GM10248 (cell line): Measurements from ENCODE around the gene RNF123.
"Not testable (repeated sequence)": the region's sequence is repeated elsewhere in the genome, so short reads cannot be mapped to it uniquely, and the experiment has no call there.

Experiments used
- CTCF ChIA-PET: fragments of 300-600 bp; sonication (Branson Sonifier 250); formaldehyde crosslinking; extraction: SDS; loops from one replicate; lab custom pipeline; 2021; ENCODE audit warnings: antibody characterized with exemption; lab: Yijun Ruan, JAX
- POLR2A ChIA-PET: fragments of 350-650 bp; sonication (Branson Sonifier 250); formaldehyde crosslinking; extraction: SDS; loops from one replicate; lab custom pipeline; 2020; ENCODE audit warnings: antibody characterized with exemption; lab: Yijun Ruan, JAX
- DNase-seq: peaks from one replicate; pipeline ENCODE4 v3.0.0; 2012; ENCODE audit errors: extremely low spot score
- TF ChIP-seq, protein P1 (sequence below): IDR thresholded peaks from 2 replicates; pipeline ENCODE4 v1.5.1; 2012; ENCODE audit warnings: mild to moderate bottlenecking, low read depth; ENCODE audit errors: extremely low read depth, missing control alignments, control extremely low read depth

Gene RNF123

GRCh38 chr3:49683162-49683561 is 6.2 kb upstream of the RNF123 start:
- ChIA-PET POLR2A (interaction anchor here (0.5 kb wide), 1 partner anchor 134 kb away, joined by 7 read pairs; no protein-coding TSS in a partner anchor), CTCF (interaction anchor here (1.1 to 3.2 kb wide), 2 partner anchors 11 to 144 kb away, joined by 3 to 14 read pairs; no protein-coding TSS in a partner anchor)
- TF ChIP-seq, protein P1, sequence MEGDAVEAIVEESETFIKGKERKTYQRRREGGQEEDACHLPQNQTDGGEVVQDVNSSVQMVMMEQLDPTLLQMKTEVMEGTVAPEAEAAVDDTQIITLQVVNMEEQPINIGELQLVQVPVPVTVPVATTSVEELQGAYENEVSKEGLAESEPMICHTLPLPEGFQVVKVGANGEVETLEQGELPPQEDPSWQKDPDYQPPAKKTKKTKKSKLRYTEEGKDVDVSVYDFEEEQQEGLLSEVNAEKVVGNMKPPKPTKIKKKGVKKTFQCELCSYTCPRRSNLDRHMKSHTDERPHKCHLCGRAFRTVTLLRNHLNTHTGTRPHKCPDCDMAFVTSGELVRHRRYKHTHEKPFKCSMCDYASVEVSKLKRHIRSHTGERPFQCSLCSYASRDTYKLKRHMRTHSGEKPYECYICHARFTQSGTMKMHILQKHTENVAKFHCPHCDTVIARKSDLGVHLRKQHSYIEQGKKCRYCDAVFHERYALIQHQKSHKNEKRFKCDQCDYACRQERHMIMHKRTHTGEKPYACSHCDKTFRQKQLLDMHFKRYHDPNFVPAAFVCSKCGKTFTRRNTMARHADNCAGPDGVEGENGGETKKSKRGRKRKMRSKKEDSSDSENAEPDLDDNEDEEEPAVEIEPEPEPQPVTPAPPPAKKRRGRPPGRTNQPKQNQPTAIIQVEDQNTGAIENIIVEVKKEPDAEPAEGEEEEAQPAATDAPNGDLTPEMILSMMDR, result no peak
- no peak for DNase-seq

GRCh38 chr3:49684453-49684852 is 4.9 kb upstream of the RNF123 start:
- DNase-seq, CTCF ChIA-PET, POLR2A ChIA-PET: not testable (repeated sequence)

DNA sequence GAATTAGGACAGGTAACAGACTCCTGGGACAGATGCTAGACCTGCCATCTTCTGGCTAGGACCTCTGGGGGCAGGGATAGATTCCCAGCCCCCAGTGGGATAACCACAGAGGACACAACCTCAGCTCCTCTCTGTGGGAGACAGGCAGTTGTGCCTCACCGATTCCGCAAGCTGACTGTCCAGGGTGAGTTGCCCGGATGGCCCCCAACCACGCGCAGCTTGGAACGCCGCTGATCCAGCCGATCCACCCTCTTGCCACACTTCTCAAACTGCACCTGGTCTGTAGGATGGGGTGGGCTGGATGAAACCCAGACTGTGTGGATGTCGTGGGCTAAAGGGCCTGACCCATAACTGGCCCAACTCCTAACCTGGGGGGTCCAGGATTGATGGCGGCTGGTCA is 4.3 kb upstream of the RNF123 start:
- CTCF ChIA-PET, DNase-seq, POLR2A ChIA-PET: not testable (repeated sequence)

DNA sequence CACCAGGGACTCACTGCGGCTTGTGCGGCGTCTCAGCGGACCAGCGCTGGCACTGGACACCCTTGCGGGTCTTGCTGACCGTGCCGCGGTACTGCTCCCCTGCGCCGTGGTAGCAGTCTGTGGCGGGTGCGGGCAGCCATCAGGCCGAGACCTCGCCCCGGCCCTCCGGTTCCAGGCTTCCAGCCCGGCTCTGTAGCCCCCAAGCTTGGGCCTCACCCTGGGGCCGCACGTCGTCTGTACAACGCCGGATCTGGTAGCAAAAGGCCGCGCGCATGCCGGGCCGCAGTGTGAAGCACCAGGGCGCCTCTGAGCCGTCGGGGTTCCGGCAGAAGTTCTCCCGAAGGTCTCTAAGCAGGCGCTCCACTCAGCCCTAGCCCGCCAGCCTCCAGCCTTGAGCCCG is 3.5 kb upstream of the RNF123 start:
- CTCF ChIA-PET, POLR2A ChIA-PET, DNase-seq: not testable (repeated sequence)

GRCh38 chr3:49686346-49686745 is 3.0 kb upstream of the RNF123 start:
- CTCF ChIA-PET, POLR2A ChIA-PET, DNase-seq: not testable (repeated sequence)

GRCh38 chr3:49686769-49687423 is 2.5 kb upstream of the RNF123 start:
- POLR2A ChIA-PET, CTCF ChIA-PET, DNase-seq: not testable (repeated sequence)

DNA sequence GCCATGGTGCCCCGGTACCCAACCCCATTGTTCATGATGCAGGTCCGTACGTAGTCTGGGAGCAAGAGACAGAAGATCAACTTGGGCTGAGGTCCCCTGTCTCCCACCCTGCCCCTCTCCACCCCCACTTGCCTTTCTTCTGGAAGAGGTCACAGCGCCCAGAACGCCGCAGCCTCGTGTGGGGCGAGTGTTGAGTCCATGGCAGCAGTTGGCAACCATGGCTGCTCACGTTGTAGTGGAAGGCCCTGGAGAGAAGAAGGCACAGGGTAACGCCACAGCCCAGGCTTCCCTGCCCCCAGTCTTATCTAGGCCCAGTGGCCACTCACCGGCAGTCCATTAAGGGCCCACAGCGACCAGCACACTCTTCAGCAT is 1.9 kb upstream of the RNF123 start:
- CTCF ChIA-PET, POLR2A ChIA-PET, DNase-seq: not testable (repeated sequence)

GRCh38 chr3:49688338-49689045 is 865 bp upstream of the RNF123 start:
- POLR2A ChIA-PET, DNase-seq: not testable (repeated sequence)
- CTCF ChIA-PET, result interaction anchor here (0.9 to 1.3 kb wide), 2 partner anchors 10 to 149 kb away, joined by 3 to 4 read pairs; no protein-coding TSS in a partner anchor

GRCh38 chr3:49689908-49690624 is 709 bp downstream of the RNF123 start:
- DNase-seq, POLR2A ChIA-PET: not testable (repeated sequence)
- CTCF ChIA-PET, result interaction anchor here (1.0 to 1.3 kb wide), 2 partner anchors 29 to 150 kb away, joined by 3 to 4 read pairs; no protein-coding TSS in a partner anchor

DNA sequence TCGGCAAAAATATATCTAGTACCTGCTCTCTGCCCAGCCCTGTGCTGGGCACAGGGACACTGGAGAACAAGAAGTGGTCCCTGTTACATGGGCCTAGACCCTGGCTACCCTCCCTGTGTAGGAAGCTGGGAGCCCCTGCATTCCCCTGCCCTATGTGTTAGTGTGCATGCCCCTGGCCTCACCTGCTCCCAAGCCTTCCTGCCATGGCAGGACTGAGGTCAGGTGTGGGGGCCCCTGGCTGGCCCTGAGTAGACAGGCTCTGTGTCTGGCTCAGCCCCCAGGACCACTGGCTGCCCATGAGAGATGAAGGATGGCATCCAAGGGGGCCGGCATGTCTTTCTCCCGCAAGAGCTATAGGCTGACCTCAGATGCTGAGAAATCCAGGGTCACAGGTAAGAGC is 1.5 kb downstream of the RNF123 start:
- DNase-seq, CTCF ChIA-PET, POLR2A ChIA-PET: not testable (repeated sequence)

- CTCF ChIA-PET, DNase-seq, POLR2A ChIA-PET: not testable (repeated sequence)
These were observed 2.1 kb downstream of the RNF123 start for GRCh38 chr3:49691481-49691880.

DNA sequence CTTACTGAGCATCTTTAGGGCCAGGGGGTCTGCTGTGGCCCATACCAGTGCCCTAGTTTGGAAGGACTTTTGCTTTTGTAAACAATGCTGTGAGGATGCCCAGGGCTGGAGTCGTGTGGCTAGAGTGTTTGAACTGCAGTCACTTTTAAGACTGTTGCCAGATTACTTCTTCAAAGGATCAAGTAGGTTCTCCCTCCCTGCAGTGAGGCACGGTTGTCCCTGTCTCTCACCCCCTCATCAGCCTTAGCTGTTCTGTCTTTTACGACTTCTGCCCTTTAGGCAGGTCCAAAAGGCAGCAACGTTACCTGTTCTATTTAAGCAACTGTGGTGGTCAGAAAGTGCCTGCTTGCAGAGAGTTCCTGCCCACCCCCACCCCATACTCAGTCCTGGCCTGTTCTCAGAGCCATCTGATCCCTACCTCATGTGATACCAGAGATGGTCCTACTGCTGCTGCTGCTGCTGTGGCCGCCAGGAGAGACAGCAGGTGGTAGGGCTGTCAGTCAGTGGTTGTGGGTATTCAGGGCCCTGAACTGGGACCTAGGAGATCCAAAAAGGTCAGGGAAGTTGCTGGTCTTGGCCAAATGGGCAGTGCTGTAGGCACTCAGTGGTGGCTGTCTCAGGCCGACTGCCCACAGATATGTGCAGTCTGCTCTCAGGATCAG is 5.2 kb downstream of the RNF123 start:
- DNase-seq, POLR2A ChIA-PET, CTCF ChIA-PET: not testable (repeated sequence)

GRCh38 chr3:49695350-49696015 is 6.1 kb downstream of the RNF123 start:
- DNase-seq, CTCF ChIA-PET: not testable (repeated sequence)
- POLR2A ChIA-PET, result interaction anchor here (0.5 kb wide), 1 partner anchor 772 kb away, joined by 5 read pairs; no protein-coding TSS in a partner anchor
